Measurements from ENCODE around the gene FGD6. TPM values are rescaled to one million over a fixed set of nuclear protein-coding genes. Genes with fewer than 3 reads are reported as not detected.

Gene FGD6
- total RNA-seq, 1 experiment from 2014 or later, result 18.2 TPM

DNA sequence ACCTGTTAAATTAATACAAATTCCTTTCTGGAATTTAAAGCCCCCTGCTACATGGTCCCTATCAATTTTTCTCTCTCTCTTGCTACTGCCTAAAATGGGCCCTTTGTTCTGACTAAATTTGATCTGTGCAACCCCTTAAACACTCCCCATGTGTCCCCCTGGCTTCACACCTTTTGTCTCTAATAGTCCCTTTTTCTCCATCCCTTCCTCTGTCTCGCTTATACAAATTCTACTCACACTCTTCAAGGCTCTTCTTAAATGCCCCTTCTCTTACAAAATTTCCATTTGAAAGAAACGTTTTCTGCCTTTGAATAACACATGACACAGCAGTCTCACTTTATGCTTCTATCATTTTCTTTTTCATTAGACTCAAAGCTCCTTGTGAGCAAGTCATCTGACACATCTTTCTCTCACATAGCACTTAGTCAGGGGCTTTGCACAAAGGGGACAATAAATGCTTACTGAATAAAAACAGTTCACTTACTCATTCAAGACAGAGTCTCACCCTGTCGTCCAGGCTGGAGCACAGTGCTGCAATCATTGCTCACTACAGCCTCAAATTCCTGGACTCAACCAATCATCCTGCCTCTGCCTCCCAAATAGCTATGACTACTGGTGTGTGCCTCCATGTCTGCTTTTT is 102.4 kb downstream of the FGD6 start:
- intact Hi-C loops (cut with micrococcal nuclease), result loop anchor here (5.0 to 10.0 kb wide), 2 partner anchors 87 to 570 kb away; no protein-coding TSS in a partner anchor

More for the DNA sequence above, 102.4 kb downstream of the FGD6 start:
- ChIA-PET POLR2A (interaction anchor here (1.1 kb wide), 1 partner anchor 10 kb away, joined by 4 read pairs; no protein-coding TSS in a partner anchor), RAD21 (ENCODE audit: low non-redundant PET in 1 of 2, low total read pairs in 2 of 2, uncharacterized antibody in 2 of 2, unreplicated experiment in 2 of 2) (no interaction called here), CTCF (no interaction called here)
- Histone ChIP-seq H3K27me3 (ENCODE audit: insufficient read depth, low read length) (no peaks in the 10 kb centered on the region), H3K36me3 (ENCODE audit: control insufficient read depth in 1 of 2, insufficient read depth in 2 of 2, low read length in 2 of 2) (peaks cover 0 to 11% of the 10 kb centered on the region in 2 experiments; a peak in 1 of 4 replicates), H3K9ac (ENCODE audit: low read length) (no peak overlapping the region), H3K79me2 (ENCODE audit: insufficient read depth, low read length) (no peaks in the 10 kb centered on the region), H4K20me1 (ENCODE audit: insufficient read depth) (no peaks in the 10 kb centered on the region), H3K4me1 (ENCODE audit: control insufficient read depth in 1 of 2, insufficient read depth in 2 of 2, low read length in 2 of 2) (peaks cover 9 to 49% of the 10 kb centered on the region in 2 experiments), H3K4me3 (replicated peaks in 1 of 2; ENCODE audit: low read depth in 1 of 2, low read length in 2 of 2) (no peak overlapping the region), H3K9me3 (ENCODE audit: control insufficient read depth in 1 of 2, insufficient read depth in 1 of 2, low read depth in 1 of 2, low read length in 2 of 2) (no peaks in the 10 kb centered on the region), H2AFZ (ENCODE audit: low read depth, low read length, poor library complexity, severe bottlenecking) (no peak overlapping the region), H3K9me2 (ENCODE audit: insufficient read depth) (no peaks in the 10 kb centered on the region), H3K4me2 (ENCODE audit: low read length) (no peak overlapping the region), H3K27ac (ENCODE audit: low read depth, low read length) (no peak overlapping the region)
- BruUV-seq (replicated peaks), result no TSS peak
- no peak for DNase-seq (ENCODE audit: low read depth, low spot score)
- TF ChIP-seq YY1 (IDR thresholded peaks at IDR 0.05; ENCODE audit: extremely low read depth, insufficient replicate concordance, low read depth, low read length), result no peak
- TF ChIP-seq, protein P1, sequence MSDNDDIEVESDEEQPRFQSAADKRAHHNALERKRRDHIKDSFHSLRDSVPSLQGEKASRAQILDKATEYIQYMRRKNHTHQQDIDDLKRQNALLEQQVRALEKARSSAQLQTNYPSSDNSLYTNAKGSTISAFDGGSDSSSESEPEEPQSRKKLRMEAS (IDR thresholded peaks at IDR 0.05), result no peak
- no peak for TF ChIP-seq SRF (IDR thresholded peaks at IDR 0.05; ENCODE audit: low read depth)
- TF ChIP-seq CEBPB (IDR thresholded peaks at IDR 0.05; ENCODE audit: low read depth), result no peak
- TF ChIP-seq ELF1 (IDR thresholded peaks at IDR 0.05; ENCODE audit: borderline replicate concordance, low read depth), result no peak
- no peak for TF ChIP-seq POLR2A (IDR thresholded peaks at IDR 0.05; ENCODE audit: borderline replicate concordance, extremely low read depth, insufficient read depth, insufficient read length)
- no peak for TF ChIP-seq JUND (IDR thresholded peaks at IDR 0.05)
- TF ChIP-seq, protein P2, sequence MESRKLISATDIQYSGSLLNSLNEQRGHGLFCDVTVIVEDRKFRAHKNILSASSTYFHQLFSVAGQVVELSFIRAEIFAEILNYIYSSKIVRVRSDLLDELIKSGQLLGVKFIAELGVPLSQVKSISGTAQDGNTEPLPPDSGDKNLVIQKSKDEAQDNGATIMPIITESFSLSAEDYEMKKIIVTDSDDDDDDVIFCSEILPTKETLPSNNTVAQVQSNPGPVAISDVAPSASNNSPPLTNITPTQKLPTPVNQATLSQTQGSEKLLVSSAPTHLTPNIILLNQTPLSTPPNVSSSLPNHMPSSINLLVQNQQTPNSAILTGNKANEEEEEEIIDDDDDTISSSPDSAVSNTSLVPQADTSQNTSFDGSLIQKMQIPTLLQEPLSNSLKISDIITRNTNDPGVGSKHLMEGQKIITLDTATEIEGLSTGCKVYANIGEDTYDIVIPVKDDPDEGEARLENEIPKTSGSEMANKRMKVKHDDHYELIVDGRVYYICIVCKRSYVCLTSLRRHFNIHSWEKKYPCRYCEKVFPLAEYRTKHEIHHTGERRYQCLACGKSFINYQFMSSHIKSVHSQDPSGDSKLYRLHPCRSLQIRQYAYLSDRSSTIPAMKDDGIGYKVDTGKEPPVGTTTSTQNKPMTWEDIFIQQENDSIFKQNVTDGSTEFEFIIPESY (IDR thresholded peaks at IDR 0.05; ENCODE audit: extremely low read depth, insufficient replicate concordance, low read length), result no peak
- TF ChIP-seq, protein P3, sequence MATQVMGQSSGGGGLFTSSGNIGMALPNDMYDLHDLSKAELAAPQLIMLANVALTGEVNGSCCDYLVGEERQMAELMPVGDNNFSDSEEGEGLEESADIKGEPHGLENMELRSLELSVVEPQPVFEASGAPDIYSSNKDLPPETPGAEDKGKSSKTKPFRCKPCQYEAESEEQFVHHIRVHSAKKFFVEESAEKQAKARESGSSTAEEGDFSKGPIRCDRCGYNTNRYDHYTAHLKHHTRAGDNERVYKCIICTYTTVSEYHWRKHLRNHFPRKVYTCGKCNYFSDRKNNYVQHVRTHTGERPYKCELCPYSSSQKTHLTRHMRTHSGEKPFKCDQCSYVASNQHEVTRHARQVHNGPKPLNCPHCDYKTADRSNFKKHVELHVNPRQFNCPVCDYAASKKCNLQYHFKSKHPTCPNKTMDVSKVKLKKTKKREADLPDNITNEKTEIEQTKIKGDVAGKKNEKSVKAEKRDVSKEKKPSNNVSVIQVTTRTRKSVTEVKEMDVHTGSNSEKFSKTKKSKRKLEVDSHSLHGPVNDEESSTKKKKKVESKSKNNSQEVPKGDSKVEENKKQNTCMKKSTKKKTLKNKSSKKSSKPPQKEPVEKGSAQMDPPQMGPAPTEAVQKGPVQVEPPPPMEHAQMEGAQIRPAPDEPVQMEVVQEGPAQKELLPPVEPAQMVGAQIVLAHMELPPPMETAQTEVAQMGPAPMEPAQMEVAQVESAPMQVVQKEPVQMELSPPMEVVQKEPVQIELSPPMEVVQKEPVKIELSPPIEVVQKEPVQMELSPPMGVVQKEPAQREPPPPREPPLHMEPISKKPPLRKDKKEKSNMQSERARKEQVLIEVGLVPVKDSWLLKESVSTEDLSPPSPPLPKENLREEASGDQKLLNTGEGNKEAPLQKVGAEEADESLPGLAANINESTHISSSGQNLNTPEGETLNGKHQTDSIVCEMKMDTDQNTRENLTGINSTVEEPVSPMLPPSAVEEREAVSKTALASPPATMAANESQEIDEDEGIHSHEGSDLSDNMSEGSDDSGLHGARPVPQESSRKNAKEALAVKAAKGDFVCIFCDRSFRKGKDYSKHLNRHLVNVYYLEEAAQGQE (IDR thresholded peaks at IDR 0.05; ENCODE audit: low read depth), result no peak
- TF ChIP-seq, protein P4, sequence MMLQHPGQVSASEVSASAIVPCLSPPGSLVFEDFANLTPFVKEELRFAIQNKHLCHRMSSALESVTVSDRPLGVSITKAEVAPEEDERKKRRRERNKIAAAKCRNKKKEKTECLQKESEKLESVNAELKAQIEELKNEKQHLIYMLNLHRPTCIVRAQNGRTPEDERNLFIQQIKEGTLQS (IDR thresholded peaks at IDR 0.05), result no peak
- no peak for ATAC-seq
